Measurements from ENCODE around the gene NRARP.
A peak's percentile ranks its signal among the peaks of the same experiment; 100 is the strongest.

NRARP gene

GRCh38 chr9:137303893-137304382 lies 1.9 kb upstream of the NRARP start:
- H3K36me3 ChIP-seq (ENCODE audit: low read depth): no peaks in the 10 kb centered on the region
- no peak for DNase-seq (ENCODE audit: low spot score)
- H3K4me1 ChIP-seq (ENCODE audit: insufficient read depth, poor library complexity, severe bottlenecking): peaks cover 14% of the 10 kb centered on the region
- no peak for ATAC-seq (ENCODE audit: low read depth)
- peaks cover 4% of the 10 kb centered on the region for H3K27me3 ChIP-seq (ENCODE audit: insufficient read depth, poor library complexity, severe bottlenecking)
- no peak overlapping the region for H3K4me3 ChIP-seq (ENCODE audit: severe bottlenecking)
- no peak overlapping the region for H3K27ac ChIP-seq (ENCODE audit: poor library complexity, severe bottlenecking)
- no peaks in the 10 kb centered on the region for H3K9me3 ChIP-seq (ENCODE audit: severe bottlenecking)
- TF ChIP-seq CTCF (IDR thresholded peaks at IDR 0.05; ENCODE audit: poor library complexity, severe bottlenecking): no peak

GRCh38 chr9:137303151-137303892 lies 1.3 kb upstream of the NRARP start:
- Histone ChIP-seq H3K4me3 (ENCODE audit: severe bottlenecking) (peak overlapping the region; percentile 44), H3K27ac (ENCODE audit: poor library complexity, severe bottlenecking) (peak overlapping the region; percentile 32), H3K4me1 (ENCODE audit: insufficient read depth, poor library complexity, severe bottlenecking) (peaks cover 14% of the 10 kb centered on the region), H3K27me3 (ENCODE audit: insufficient read depth, poor library complexity, severe bottlenecking) (peaks cover 4% of the 10 kb centered on the region), H3K36me3 (ENCODE audit: low read depth) (no peaks in the 10 kb centered on the region), H3K9me3 (ENCODE audit: severe bottlenecking) (no peaks in the 10 kb centered on the region)
- no peak for TF ChIP-seq CTCF (IDR thresholded peaks at IDR 0.05; ENCODE audit: poor library complexity, severe bottlenecking)
- no peak for DNase-seq (ENCODE audit: low spot score)
- peak; percentile 3; the same call in 1 of the 3 replicates for ATAC-seq (ENCODE audit: low read depth)

- peak; percentile 56 for ATAC-seq (ENCODE audit: low read depth)
- Histone ChIP-seq H3K4me1 (ENCODE audit: insufficient read depth, poor library complexity, severe bottlenecking) (peaks cover 14% of the 10 kb centered on the region), H3K36me3 (ENCODE audit: low read depth) (no peaks in the 10 kb centered on the region), H3K27ac (ENCODE audit: poor library complexity, severe bottlenecking) (peak overlapping the region; percentile 32), H3K9me3 (ENCODE audit: severe bottlenecking) (no peaks in the 10 kb centered on the region), H3K4me3 (ENCODE audit: severe bottlenecking) (peak overlapping the region; percentile 44), H3K27me3 (ENCODE audit: insufficient read depth, poor library complexity, severe bottlenecking) (peaks cover 4% of the 10 kb centered on the region)
- DNase-seq (ENCODE audit: low spot score): no peak
- TF ChIP-seq CTCF (IDR thresholded peaks at IDR 0.05; ENCODE audit: poor library complexity, severe bottlenecking): peak; percentile 82
These were observed 529 bp upstream of the NRARP start for GRCh38 chr9:137302449-137303150.

DNA sequence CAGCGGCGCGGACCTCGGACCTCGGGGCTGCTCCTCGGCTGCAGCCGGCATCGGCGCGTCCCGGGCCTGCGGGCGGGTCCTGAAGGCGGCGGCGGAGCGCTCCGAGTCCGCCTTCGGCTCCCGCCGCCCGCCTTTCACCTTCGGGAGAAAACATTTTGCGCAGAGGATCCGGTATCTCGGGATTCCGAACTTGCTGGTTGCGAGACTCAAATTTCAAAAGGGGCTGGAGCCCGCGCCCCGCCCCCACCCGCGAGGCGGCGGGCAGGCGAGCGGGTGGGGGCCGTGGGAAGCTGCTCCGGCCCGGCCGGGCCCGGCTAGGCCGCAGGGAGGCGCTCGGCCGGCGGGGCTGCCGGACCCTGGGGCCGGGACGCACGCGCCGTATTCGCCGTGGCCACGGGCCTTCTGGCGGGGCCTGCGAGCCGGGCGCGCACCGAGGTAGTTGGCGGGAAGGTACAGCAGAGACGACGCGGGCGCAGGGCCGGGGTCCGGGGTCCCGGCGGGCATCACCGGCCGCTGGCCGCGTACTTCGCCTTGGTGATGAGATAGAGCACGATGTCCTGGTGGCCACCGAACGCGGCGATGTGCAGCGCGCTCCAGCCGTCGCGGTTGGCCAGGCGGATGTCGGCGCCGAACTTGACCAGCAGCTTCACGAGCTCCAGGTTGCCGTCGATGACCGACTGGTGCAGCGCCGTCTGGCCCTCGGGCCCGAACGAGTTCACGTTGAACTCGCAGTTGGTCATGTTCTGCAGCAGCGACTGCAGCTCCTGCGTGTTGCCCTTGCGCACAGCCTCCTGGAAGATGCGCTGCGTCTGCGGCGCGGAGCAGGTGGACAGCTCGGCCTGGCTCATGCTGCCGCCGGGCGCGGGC lies 757 bp downstream of the NRARP start:
- H3K9me3 ChIP-seq (ENCODE audit: severe bottlenecking): no peaks in the 10 kb centered on the region
- peak; percentile 30 for TF ChIP-seq CTCF (IDR thresholded peaks at IDR 0.05; ENCODE audit: poor library complexity, severe bottlenecking)
- H3K4me3 ChIP-seq (ENCODE audit: severe bottlenecking): peak overlapping the region; percentile 44
- no peak overlapping the region for H3K27ac ChIP-seq (ENCODE audit: poor library complexity, severe bottlenecking)
- ATAC-seq (ENCODE audit: low read depth) (peak; percentile 13), DNase-seq (ENCODE audit: low spot score) (no peak)
- peaks cover 14% of the 10 kb centered on the region for H3K4me1 ChIP-seq (ENCODE audit: insufficient read depth, poor library complexity, severe bottlenecking)
- no peaks in the 10 kb centered on the region for H3K36me3 ChIP-seq (ENCODE audit: low read depth)
- H3K27me3 ChIP-seq (ENCODE audit: insufficient read depth, poor library complexity, severe bottlenecking): peaks cover 4% of the 10 kb centered on the region

Data from RWPE2 (cell line).